A549 (cell line): ENCODE data around the gene MAP3K13.

Experiments used
- CEBPB ChIP-seq, 2 experiments: fragments of >200 bp in 1 of 2; sonication (Bioruptor Twin) in 1 of 2; formaldehyde crosslinking in 1 of 2; IDR thresholded peaks; 2 replicates each; pipeline ENCODE4 v1.6.1; 2012 to 2016
- CHD4 ChIP-seq: fragments of 200-600 bp; sonication (generic); IDR thresholded peaks from 2 replicates; pipeline ENCODE4 v1.6.1; 2016; ENCODE audit warnings: antibody characterized with exemption, mild to moderate bottlenecking, borderline replicate concordance
- EP300 ChIP-seq, 2 experiments: fragments of >200 bp; sonication (Bioruptor Twin); formaldehyde crosslinking; IDR thresholded peaks; 2 replicates in 1 of 2; 3 replicates in 1 of 2; pipeline ENCODE4 v1.6.1; 2016 to 2017
- ESRRA ChIP-seq: fragments of 150-350 bp; IDR thresholded peaks from 2 replicates; pipeline ENCODE4 v1.6.1; 2014; ENCODE audit warnings: mild to moderate bottlenecking, low read length, borderline replicate concordance
- KDM1A ChIP-seq: fragments of 200-600 bp; sonication (generic); IDR thresholded peaks from 2 replicates; pipeline ENCODE4 v1.6.1; 2016; ENCODE audit warnings: low read depth, mild to moderate bottlenecking
- MAZ ChIP-seq: fragments of 150-350 bp; IDR thresholded peaks from 2 replicates; pipeline ENCODE4 v1.6.1; 2014; ENCODE audit warnings: antibody characterized with exemption, low read depth, low read length, borderline replicate concordance
- NFE2L2 ChIP-seq: fragments of 150-350 bp; conservative IDR thresholded peaks from 2 replicates; pipeline ENCODE4 v1.6.1; 2014; ENCODE audit warnings: low read length
- PBX3 ChIP-seq: IDR thresholded peaks from 2 replicates; pipeline ENCODE4 v1.6.1; 2012
- POLR2A ChIP-seq: IDR thresholded peaks from 2 replicates; pipeline ENCODE4 v1.6.1; 2012; ENCODE audit warnings: mild to moderate bottlenecking, low read length
- RAD21 ChIP-seq, 2 experiments: fragments of >200 bp in 1 of 2; sonication (Bioruptor Twin) in 1 of 2; formaldehyde crosslinking in 1 of 2; IDR thresholded peaks in 1 of 2; conservative IDR thresholded peaks in 1 of 2; 2 replicates in 1 of 2; 3 replicates in 1 of 2; pipeline ENCODE4 v1.6.1; 2012 to 2018; ENCODE audit warnings: inconsistent platforms in 1 of 2
- SMC3 ChIP-seq: fragments of >200 bp; sonication (Bioruptor Twin); formaldehyde crosslinking; IDR thresholded peaks from 3 replicates; pipeline ENCODE4 v1.6.1; 2018; ENCODE audit warnings: inconsistent platforms
- TF ChIP-seq, protein P1 (sequence below): fragments of >200 bp; sonication (Bioruptor Twin); formaldehyde crosslinking; IDR thresholded peaks from 3 replicates; pipeline ENCODE4 v1.5.1; 2016

DNA sequence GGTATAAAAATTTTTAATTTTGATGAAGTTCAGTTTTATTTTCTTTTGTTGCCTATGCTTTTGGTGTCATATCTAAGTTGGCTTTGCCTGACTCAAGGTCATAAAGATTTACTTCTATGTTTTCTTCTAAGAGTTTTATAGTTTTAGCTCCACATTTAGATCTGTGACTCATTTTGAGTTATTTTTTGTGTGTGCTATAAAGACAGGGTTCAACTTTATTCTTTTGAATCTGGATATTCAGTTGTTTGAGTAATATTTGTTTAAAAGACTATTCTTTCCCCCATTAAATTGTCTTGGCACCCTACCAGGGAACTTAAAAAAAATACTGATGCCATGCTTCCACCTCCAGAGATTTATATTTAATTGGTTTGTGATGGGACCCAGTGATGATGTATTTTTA, 4.0 kb downstream of the MAP3K13 start:
- TF ChIP-seq KDM1A = no peak
- TF ChIP-seq ESRRA = no peak
- TF ChIP-seq, protein P1, sequence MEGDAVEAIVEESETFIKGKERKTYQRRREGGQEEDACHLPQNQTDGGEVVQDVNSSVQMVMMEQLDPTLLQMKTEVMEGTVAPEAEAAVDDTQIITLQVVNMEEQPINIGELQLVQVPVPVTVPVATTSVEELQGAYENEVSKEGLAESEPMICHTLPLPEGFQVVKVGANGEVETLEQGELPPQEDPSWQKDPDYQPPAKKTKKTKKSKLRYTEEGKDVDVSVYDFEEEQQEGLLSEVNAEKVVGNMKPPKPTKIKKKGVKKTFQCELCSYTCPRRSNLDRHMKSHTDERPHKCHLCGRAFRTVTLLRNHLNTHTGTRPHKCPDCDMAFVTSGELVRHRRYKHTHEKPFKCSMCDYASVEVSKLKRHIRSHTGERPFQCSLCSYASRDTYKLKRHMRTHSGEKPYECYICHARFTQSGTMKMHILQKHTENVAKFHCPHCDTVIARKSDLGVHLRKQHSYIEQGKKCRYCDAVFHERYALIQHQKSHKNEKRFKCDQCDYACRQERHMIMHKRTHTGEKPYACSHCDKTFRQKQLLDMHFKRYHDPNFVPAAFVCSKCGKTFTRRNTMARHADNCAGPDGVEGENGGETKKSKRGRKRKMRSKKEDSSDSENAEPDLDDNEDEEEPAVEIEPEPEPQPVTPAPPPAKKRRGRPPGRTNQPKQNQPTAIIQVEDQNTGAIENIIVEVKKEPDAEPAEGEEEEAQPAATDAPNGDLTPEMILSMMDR = no peak
- no peak for TF ChIP-seq SMC3
- no peak for TF ChIP-seq PBX3
- TF ChIP-seq NFE2L2 = no peak
- TF ChIP-seq CEBPB (IDR thresholded peaks at IDR 0.05) = no peak
- no peak for TF ChIP-seq EP300 (IDR thresholded peaks at IDR 0.05)
- no peak for TF ChIP-seq CHD4
- TF ChIP-seq RAD21 (conservative IDR thresholded peaks at IDR 0.05 in 1 of 2, IDR thresholded peaks at IDR 0.05 in 1 of 2) = no peak
- no peak for TF ChIP-seq MAZ
- TF ChIP-seq POLR2A = no peak
